GM19455 (cell line): ENCODE measurements around the gene IDH1.
"Not testable (repeated sequence)": the region's sequence is repeated elsewhere in the genome, so short reads cannot be mapped to it uniquely, and the experiment has no call there.

Source experiments
- ATAC-seq: cut with Tn5 transposase; IDR thresholded peaks from one replicate; pipeline ENCODE4 v1.9.1; 2021; ENCODE audit not compliant: unreplicated experiment

The IDH1 gene

DNA sequence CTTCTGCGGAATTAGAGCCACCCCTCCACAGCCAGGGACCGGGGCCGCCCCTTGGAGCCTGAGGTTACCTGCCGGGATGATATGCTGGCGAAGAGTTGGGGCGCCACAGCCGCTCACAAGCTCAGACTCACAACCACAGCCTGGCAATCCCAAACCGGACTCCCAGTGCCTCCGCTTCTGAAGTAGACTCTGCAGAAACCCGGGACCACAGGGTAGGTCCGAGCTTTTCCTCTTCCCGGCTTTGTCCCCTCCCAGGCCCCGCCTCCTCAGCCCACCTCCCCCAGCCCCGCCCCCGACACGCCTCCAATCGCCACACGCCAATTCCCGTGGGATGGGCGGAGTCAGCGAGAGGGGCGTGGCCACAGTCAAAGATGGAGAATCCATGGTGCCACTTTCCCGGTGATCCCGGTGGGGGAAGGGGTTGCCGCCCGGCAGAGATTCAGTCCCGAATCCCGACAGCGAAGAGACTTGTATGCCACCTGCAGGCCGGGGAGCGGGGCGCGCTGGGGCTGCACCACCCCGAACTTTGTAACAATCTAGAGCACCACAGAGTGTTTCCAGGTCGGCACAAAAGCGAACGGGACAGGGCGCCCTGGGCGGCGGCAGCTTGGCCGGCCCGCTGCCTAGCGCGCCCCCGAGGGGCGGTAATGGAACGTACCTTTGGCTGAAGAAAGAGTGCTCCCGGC, at the start of gene IDH1:
TSS of gene IDH1 (minus strand) at position 201 of the 686 bp plus-strand sequence. CDS start 3,520 bp downstream, outside the sequence.
- ATAC-seq: peak; percentile 79

DNA sequence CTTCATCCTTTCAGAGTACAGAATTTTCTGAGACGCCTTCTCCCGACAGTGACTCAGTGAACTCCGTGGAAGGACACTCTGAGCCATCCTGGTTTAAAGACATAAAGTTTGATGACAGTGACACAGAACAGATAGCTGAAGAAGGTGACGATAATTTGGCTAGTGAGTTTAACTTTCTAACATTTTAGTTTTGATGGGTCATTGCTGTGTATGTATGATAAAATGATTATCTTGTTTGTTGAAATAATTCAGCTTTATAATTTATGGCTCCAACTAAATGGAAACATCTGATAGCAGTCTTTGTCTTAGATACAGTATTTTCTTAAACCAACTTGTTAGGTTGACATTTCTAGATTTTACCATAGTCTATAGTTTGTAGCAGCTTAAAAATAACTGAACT, 49.3 kb upstream of the IDH1 start:
- no peak for ATAC-seq

DNA sequence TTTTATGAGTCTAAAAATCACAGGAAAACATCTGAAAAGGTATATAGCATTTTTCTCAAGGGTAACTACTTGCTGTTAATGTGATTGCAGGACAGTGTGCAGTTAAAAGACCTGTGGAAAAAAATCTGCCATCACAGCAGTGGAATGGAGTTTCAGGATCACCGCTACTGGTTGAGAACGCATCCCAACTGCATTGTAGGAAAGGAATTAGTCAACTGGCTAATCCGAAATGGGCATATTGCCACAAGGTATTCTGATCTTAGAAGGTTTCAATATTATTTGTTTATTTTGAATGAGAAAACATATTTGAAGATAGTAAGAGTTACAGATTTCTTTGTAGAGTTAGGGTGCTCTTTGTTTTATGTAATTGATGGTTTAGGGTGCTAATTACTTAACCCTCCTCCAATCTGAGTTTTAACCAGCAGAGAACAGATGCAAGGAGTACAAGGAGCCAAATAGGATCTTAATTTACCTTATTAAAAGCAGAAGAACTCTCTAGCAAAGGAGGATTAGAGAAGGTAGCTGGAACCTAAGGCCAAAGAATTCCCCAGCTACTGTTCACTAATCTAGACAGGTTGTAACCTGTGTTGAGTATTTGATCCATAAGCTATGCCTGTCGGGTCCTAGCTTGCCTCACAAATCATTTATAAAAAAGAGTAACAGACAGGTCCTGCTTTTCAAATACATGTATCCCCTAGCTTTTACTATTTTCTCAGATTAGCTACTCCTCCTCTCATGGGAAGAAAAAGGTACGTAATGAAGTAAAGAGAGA, 46.2 kb upstream of the IDH1 start:
- no peak for ATAC-seq

DNA sequence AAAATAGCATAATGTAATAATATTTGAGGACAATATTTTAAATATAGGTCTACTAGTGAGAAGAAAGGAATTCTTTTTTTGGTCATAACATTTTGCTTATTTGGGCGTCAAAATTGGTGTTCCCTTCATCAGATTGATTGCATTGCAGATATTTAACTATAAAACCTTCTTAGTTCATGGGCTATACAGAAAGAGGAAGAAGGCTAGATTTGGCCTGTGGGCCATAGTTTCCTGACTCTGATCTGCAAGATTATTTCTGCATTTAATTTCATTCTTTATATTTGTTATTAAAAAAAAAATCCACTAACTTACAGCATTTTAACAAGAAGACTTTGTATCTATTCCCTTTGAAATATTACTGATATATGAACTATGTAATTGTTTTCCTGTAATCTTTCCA, 43.1 kb upstream of the IDH1 start:
- ATAC-seq: no peak

DNA sequence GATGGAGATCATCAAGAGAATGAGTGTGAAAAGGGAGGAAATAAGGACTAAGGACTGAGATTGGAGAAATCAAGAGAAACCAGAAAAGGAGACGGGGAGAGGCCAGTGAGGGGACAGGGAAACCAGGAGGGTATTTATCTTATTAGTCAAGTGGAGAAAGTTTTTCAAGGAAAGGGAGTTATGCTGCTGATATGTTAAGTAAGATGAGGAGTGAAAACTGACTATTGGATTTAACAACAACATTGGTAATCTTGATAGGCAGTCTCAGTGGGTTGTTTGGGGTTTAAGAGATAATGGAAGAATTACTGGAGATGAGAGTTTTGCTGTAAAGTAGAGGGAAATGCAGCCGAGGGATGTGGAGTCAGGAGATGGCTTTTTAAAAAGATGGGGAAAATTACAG, 41.7 kb upstream of the IDH1 start:
- ATAC-seq: no peak

DNA sequence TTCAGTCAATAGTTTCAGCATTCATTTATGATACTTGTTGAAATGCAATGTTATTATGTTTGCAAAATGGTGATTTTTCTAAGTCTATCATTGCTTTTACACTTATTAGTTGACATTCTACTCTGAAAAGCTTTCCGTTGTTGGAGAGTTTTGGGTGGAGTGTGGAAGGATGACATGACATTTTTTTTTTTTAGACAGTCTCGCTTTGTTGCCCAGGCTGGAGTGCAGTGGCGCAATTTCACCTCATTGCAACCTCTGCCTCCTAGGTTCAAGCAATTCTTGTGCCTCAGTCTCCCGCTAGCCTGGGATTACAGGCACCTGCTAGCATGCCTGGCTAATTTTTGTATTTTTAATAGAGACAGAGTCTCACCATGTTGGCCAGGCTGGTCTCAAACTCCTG, 41.0 kb upstream of the IDH1 start:
- ATAC-seq: no peak

DNA sequence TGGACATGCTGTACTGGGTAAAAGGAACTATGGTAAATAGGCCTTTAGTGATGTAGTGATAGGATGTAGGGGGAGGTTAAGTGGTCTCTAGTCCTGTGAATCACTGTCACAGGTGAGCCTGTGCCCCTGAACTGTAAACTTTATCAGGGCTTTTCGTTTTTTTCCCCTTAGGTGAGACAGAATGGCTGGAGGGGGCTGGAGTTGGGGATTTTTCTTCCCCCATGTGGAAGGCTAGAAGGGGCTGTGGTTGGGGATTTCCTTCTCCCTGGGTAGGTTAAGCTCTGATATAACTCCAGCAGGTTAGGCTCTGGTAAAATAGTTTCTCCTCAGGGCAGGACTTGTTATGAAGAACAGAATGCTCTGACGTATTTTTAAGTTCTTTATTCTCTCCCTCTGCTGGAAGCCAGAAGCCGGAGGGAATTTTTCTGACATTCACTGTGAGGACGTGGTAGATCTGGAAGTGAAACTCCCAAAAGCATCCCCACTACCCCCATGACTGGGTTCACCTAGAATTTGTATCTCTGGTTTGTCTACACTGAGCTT, 39.7 kb upstream of the IDH1 start:
- no peak for ATAC-seq

DNA sequence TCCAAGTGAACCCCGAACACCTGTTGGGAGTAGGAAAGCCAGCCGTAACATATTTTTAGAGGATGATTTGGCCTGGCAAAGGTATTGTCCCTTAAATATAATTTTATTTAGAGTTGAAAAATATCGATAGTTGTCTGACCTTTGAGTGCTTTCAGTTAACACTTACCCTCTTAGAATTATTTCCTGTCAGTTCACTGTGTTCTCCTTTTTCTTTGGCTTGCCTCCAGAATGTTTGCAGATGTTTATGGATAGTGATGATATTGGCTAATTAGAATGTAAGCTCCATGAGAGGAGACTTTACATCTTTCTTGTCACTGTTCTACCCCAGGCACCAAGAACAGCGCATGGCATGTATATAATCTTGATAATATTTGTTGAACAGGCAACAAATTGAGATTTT, 31.0 kb upstream of the IDH1 start:
- no peak for ATAC-seq

DNA sequence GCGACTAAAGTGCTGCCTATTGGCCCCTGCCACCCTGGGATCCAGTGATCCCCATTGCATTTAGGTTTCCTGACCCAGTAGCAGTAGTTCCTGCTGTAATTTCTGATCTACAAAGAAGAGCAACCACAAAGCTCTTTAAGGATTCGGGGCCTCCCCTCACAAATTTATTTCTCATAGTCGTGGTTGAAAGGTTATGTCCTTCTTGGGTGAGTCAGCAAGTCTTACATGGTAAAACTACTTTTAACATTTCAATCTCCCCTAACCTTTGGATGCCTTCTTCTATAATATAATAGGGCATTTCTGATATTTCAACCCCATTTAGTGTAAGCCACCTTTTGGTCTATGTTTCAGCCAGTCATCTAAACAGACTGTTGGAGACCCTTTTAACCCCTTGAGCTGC, 26.1 kb upstream of the IDH1 start:
- no peak for ATAC-seq

DNA sequence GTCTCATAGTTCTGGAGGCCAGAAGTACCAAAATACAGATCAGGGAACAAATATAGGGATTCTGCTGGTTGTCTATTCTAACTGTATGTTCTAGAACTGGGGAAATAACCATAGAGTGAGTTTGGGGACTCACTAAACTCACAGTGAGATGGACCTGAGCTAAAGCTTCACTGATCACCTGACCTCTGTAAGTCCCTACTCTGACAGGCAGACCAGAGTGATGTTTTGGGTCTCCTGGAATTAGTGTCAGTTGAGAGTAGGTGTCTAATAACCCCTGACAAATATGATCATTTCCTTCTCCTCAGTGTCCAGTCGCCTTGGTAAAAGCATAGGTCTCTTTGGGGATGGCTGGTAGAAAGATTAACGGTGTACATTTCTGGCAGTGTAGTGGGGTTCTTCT, 25.4 kb upstream of the IDH1 start:
- ATAC-seq: no peak

DNA sequence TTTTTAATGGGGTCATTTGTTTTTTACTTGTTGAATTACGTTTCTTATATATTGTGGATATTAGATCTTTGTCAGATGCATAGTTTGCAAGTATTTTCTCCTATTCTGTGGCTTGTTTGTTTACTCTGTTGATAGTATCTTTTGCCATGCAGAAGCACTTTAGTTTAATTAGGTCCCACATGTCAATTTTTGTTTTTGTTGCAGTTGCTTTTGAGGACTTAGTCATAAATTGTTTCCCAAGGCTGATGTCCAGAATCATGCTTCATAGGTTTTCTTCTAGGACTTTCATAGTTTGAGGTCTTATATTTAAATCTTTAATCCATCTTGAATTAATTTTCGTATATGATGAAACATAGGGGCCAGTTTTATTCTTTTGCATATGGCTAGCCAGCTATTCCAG, 24.4 kb upstream of the IDH1 start:
- no peak for ATAC-seq

DNA sequence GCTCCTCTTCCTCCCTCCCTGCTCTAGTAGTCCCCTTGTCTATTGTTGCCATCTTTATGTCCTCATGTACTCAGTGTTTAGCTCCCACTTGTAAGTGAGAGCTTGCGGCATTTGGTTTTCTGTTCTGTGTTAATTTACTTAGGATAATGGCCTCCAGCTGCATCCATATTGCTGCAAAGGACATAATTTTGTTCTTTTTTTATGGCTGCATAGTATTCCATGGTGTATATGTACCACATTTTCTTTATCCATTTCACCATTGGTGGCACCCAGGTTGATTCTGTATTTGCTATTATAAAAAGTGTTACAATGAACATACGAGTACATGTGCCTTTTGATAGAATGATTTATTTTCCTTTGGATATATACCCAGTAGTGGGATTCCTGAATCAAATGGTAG, 23.7 kb upstream of the IDH1 start:
- no peak for ATAC-seq

DNA sequence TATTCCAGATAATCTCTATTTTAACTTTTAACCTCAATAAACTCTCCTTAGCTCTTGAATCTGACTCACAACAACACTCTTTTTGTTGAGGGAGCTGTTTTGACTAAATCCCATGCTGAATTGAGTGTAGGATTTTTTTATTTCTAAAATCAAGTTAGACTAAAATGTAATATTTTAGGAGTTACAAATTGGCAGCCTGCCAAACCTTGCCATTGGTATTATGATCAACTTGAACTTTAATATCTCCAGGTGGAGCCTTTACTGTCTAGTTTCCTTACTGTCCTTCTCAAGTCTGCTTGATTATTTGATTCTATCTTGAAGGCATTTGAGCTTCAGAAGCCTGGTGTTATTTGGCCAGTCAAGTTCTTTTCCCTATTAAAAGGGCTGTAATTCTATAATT, 19.9 kb upstream of the IDH1 start:
- no peak for ATAC-seq

DNA sequence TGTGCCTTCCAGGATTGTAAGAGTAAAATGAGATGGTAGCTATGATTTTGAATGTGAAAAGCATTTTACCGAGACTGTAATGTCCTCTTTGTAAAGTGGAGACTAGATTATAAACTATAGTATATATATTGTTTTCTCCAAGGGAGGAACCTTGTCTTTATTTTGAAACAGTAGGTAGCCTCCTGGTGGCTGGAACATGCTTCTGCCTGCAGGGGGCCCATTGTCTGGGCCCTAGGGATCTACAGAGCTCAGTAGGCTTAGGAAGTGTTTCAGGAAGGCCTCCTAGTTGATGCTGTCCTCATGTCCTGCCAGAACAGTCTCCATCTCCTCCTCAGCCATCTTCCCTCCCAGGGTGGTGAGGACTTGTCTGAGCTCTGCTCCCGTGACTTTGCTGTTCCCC, 14.2 kb upstream of the IDH1 start:
- no peak for ATAC-seq

DNA sequence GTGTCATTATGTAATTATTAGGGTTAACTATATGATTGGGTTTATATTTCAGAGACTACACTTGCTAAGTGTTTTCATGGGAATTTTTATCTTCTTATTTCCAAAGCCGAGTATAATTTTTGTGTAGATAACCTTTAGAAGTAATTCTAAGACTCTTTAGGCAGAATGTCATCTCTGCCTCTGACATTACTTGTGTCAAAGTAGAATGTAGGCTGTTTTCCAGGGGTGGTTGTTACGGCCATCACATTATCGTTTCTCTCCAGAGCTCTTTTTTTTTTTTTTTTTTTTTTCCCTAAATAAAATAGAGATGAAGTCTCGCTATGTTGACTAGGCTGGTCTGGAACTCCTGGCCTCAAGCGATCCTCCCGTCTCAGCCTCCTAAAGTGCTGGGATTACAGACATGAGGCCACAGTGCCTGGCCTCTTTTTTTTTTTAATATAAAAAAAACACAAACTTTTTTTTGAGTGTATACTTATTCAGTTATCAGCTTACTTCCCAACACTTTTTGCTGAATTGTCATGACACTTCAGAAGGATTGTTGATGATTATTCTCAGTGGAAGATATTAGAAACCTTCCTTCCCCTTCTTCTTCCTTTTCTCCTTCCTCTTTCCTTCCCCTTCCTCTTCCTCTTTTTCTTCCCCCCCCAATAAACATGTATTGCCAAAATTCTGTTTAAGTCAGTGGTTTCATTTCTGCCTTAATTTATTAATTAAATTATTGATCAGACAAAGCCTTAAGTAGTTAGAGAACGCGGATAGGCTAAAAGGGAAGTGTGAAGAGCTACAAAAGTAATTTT, 13.5 kb upstream of the IDH1 start:
- no peak for ATAC-seq

DNA sequence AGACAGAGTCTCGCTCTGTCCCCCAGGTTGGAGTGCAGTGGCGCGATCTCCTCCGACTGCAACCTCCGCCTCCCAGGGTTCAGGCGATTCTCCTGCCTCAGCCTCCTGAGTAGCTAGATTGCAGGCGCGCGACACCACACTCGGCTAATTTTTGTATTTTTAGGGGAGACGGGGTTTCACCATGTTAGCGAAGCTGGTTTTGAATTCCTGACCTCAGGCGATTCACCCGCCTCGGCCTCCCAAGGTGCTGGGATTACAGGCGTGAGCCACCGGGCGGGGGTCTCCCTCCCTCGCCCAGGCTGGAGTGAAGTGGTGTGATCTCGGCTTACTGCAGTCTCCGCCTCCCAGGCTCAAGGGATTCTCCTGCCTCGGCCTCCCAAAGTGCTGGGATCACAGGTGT, 12.7 kb upstream of the IDH1 start:
- ATAC-seq: not testable (repeated sequence)

DNA sequence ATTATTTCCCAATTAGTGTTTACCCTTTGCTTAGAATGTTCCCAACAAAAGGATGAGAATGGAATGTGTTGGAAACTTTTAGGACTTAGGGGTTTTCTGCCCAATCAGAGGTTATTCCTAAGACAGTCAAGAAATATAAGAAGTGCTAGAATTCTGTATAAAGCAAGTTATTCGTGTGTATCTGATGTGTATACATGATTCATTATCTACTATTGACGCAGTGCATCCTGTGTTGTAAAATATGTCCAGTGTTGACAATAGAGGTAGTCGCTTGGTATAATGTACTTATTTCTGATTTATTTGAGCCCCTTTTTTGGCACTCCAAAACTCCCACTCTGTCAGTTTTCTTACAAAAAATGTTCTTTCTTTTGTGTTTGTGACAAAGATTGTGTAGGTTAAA, 12.1 kb upstream of the IDH1 start:
- ATAC-seq: no peak

DNA sequence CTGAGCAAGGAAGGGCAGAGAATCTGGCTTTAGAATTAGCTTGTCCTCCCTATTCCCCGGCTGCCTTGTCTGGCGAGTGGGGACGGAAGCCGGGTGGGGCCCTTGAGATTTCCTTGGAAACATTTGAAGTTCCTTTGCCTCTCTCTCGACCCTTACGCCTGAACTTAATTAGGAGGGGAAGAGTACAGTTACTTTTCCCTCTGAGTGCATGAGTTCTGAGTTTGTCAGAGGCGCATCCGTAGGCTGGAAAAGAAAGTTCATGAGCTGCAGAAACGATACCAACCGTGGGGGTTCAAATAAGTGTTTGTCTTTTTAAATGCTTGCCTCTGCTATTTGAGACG, 11.7 kb upstream of the IDH1 start:
- ATAC-seq: peak; percentile 16

DNA sequence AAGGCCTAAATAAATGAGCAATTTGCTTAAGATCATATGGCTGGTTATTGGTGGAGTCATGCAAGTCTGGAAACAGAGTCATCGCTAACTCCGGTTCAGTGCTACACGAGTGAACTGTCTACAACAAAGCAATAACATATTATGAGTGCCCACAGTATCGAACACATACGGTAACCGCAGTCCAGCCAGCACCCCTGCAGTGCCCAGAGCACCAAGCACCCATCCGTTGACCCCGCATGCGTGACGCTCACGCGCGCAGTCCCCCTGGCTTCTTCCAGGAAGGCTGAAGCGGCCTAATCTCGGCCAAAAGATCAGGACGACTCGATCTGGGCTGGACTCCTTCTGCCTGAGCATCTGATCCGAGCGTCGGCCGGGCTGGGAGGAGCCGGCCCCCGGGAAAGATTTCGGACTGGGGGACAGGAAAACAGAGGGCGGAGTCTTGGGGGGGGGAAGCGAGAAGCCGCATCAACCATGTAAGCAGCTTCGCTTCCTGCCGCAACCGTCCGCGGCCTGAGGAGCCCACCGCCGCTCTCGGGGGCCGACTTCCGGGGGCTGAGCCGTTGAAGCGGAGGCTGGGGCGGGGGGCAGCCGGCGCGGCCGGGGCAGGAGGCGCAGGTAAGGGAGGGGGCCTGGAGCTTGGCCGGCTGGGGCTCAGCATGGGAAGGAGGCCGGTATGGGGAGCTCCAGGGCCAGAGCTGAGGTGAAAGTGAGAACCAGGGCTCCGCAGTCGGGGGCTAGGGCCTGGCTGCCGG, 11.1 kb upstream of the IDH1 start, which contains the start of gene PIKFYVE:
TSS of gene PIKFYVE (plus strand) at position 455 of the 752 bp plus-strand sequence. CDS start 5,265 bp downstream, outside the sequence.
- ATAC-seq: peak; percentile 82

DNA sequence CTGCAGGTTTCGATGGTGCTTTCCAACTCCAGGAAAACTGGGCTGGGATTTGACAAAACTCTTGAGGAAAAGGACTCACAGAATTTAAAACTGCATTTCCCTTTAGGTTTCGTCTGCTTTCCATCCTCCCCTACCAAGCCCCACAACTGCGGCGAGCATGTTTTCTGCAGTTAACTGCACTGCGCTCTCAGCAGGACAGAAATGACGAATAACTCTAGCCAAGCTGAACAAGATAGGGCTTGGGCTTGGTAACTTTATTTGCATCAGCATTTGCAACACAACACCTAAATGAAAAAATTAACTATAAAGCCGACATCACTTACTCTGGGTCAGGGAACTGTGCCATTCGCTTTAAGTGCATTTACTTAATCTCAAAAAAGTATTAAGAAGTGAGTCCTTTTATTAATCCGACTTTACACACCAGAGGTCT, 10.5 kb upstream of the IDH1 start:
- peak; percentile 48 for ATAC-seq
